ENCODE results near the gene LSM14A.

LSM14A gene

DNA sequence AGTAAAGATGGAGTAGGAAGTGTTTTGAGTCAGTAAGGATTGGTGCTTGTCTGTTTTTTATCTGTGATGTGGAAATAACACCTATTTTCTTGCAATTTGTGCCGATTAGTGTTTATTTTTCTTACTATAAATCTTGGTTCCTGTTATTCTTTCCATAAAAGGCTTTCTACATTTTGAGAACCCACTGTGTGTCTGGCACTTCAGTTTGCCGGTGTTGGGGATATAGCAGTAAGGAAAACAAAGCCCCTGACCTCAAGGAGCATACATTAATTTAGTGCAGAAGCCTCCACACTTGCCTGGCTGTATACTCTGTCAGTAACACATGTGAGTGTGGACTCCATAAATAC lies 46.5 kb downstream of the LSM14A start:
- no peak for DNase-seq (ENCODE audit: low read depth)
- peaks cover 11% of the 10 kb centered on the region for H3K4me1 ChIP-seq (ENCODE audit: control insufficient read depth, insufficient read depth, low read length)
- H3K9ac ChIP-seq (ENCODE audit: low read length), result no peak overlapping the region
- no peaks in the 10 kb centered on the region for H3K9me3 ChIP-seq (ENCODE audit: control insufficient read depth, low read length)
- no peak overlapping the region for H3K4me3 ChIP-seq (ENCODE audit: low read length)
- peaks cover 64% of the 10 kb centered on the region for H3K36me3 ChIP-seq (ENCODE audit: control insufficient read depth, insufficient read depth, low read length, severe bottlenecking)
- no peaks in the 10 kb centered on the region for H3K27me3 ChIP-seq (replicated peaks; ENCODE audit: control insufficient read depth, insufficient read depth, low read length)

- H3K36me3 ChIP-seq (ENCODE audit: control insufficient read depth, insufficient read depth, low read length, severe bottlenecking), result peaks cover 67% of the 10 kb centered on the region
- no peak overlapping the region for H3K9ac ChIP-seq (ENCODE audit: low read length)
- H3K4me3 ChIP-seq (ENCODE audit: low read length), result no peak overlapping the region
- H3K4me1 ChIP-seq (ENCODE audit: control insufficient read depth, insufficient read depth, low read length), result peaks cover 24% of the 10 kb centered on the region
- no peaks in the 10 kb centered on the region for H3K27me3 ChIP-seq (replicated peaks; ENCODE audit: control insufficient read depth, insufficient read depth, low read length)
- DNase-seq (ENCODE audit: low read depth), result peak; percentile 89
- H3K9me3 ChIP-seq (ENCODE audit: control insufficient read depth, low read length), result no peaks in the 10 kb centered on the region
Measured at GRCh38 chr19:34220472-34221063, 48.3 kb downstream of the LSM14A start.

- Histone ChIP-seq H3K9me3 (ENCODE audit: control insufficient read depth, low read length) (no peaks in the 10 kb centered on the region), H3K9ac (ENCODE audit: low read length) (no peak overlapping the region), H3K4me1 (ENCODE audit: control insufficient read depth, insufficient read depth, low read length) (peaks cover 33% of the 10 kb centered on the region), H3K36me3 (ENCODE audit: control insufficient read depth, insufficient read depth, low read length, severe bottlenecking) (peaks cover 80% of the 10 kb centered on the region), H3K4me3 (ENCODE audit: low read length) (no peak overlapping the region), H3K27me3 (replicated peaks; ENCODE audit: control insufficient read depth, insufficient read depth, low read length) (no peaks in the 10 kb centered on the region)
- no peak for DNase-seq (ENCODE audit: low read depth)
Measured at GRCh38 chr19:34222386-34222785, 50.1 kb downstream of the LSM14A start.

- Histone ChIP-seq H3K4me1 (ENCODE audit: control insufficient read depth, insufficient read depth, low read length) (peaks cover 43% of the 10 kb centered on the region), H3K9me3 (ENCODE audit: control insufficient read depth, low read length) (no peaks in the 10 kb centered on the region), H3K27me3 (replicated peaks; ENCODE audit: control insufficient read depth, insufficient read depth, low read length) (no peaks in the 10 kb centered on the region), H3K36me3 (ENCODE audit: control insufficient read depth, insufficient read depth, low read length, severe bottlenecking) (peaks cover 88% of the 10 kb centered on the region), H3K9ac (ENCODE audit: low read length) (no peak overlapping the region), H3K4me3 (ENCODE audit: low read length) (peak overlapping the region; percentile 7)
- DNase-seq (ENCODE audit: low read depth), result peak; percentile 40
Measured at GRCh38 chr19:34224996-34225658, 52.8 kb downstream of the LSM14A start.

DNA sequence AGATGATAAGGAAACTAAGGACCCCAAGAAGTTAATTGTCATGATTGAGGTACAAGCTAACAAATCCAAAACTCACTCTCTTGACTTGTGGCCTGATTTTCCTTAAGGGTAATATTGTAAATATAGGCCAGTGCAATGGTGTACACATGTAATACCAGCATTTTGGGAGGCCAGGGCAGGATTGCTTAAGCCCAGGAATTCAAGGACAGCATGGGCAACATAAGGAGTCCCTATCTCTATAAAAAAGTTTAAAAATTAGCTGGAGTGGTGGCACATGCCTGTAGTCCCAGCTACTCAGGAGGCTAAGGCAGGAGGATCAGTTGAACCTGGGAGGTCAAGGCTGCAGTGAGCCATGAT lies 53.3 kb downstream of the LSM14A start:
- Histone ChIP-seq H3K4me1 (ENCODE audit: control insufficient read depth, insufficient read depth, low read length) (peaks cover 43% of the 10 kb centered on the region), H3K9ac (ENCODE audit: low read length) (no peak overlapping the region), H3K9me3 (ENCODE audit: control insufficient read depth, low read length) (no peaks in the 10 kb centered on the region), H3K36me3 (ENCODE audit: control insufficient read depth, insufficient read depth, low read length, severe bottlenecking) (peaks cover 88% of the 10 kb centered on the region), H3K4me3 (ENCODE audit: low read length) (peak overlapping the region; percentile 7), H3K27me3 (replicated peaks; ENCODE audit: control insufficient read depth, insufficient read depth, low read length) (no peaks in the 10 kb centered on the region)
- no peak for DNase-seq (ENCODE audit: low read depth)

DNA sequence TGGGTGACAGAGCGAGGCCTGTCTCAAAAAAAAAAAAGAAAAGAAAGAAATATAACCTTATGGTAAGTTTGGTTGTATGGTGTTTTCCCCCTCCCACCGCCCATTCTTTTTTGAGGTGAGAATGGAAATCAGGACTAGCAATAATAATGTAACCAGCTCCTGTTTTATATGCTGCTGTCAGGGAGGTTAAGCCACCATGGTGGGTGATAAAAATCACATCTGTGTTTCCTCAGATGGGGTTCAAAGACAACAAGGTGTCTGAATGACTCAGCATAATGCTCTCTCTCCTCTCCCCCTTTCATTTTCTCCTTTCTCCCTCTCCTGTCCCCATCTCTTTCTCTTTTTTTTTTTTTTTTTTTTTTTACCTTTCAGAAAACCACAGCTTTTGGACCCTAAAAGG lies 53.7 kb downstream of the LSM14A start:
- Histone ChIP-seq H3K36me3 (ENCODE audit: control insufficient read depth, insufficient read depth, low read length, severe bottlenecking) (peaks cover 89% of the 10 kb centered on the region), H3K4me1 (ENCODE audit: control insufficient read depth, insufficient read depth, low read length) (peaks cover 43% of the 10 kb centered on the region), H3K9ac (ENCODE audit: low read length) (no peak overlapping the region), H3K4me3 (ENCODE audit: low read length) (peak overlapping the region; percentile 7), H3K27me3 (replicated peaks; ENCODE audit: control insufficient read depth, insufficient read depth, low read length) (no peaks in the 10 kb centered on the region), H3K9me3 (ENCODE audit: control insufficient read depth, low read length) (no peaks in the 10 kb centered on the region)
- DNase-seq (ENCODE audit: low read depth), result no peak

DNA sequence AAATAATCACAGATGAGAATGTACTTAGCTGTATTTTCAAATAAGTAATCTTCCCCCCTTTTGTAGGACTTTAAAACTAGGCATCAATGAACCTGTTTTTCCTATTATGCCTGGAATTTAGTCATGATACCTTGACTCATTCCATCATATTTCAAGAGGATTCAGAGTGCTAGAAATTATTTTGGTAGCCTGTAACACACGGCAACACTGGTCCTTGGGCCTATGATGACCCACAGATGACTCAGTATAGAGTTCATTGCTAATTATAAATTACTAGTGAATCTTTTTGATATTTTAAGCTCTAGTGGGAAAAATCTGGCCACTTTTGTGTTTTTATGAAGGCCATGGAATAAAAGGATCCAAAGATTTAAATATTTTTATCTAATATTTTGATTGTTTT lies 56.0 kb downstream of the LSM14A start:
- DNase-seq (ENCODE audit: low read depth), result no peak
- Histone ChIP-seq H3K27me3 (replicated peaks; ENCODE audit: control insufficient read depth, insufficient read depth, low read length) (no peaks in the 10 kb centered on the region), H3K4me1 (ENCODE audit: control insufficient read depth, insufficient read depth, low read length) (peaks cover 50% of the 10 kb centered on the region), H3K4me3 (ENCODE audit: low read length) (no peak overlapping the region), H3K9me3 (ENCODE audit: control insufficient read depth, low read length) (no peaks in the 10 kb centered on the region), H3K36me3 (ENCODE audit: control insufficient read depth, insufficient read depth, low read length, severe bottlenecking) (peaks cover 66% of the 10 kb centered on the region), H3K9ac (ENCODE audit: low read length) (no peak overlapping the region)

DNA sequence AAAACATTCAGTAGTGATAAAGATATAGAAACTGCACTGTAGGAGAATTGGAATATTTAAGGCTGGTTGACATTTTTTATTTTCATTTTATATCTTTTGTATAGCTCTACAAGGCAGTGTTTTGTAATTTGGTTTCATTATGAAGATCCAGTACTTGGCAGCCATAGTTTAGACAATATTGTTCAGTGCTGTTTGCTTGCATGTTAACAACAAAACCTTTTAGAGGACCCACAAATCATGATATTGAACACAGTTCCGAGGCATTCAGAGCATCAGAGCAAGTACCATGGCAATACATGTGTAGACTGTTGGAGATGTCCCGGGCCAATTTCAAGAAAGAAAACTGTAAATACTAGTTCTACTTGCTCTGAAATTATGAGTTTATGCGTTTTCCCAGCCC lies 56.5 kb downstream of the LSM14A start:
- Histone ChIP-seq H3K9me3 (ENCODE audit: control insufficient read depth, low read length) (no peaks in the 10 kb centered on the region), H3K9ac (ENCODE audit: low read length) (peak overlapping the region; percentile 20), H3K4me1 (ENCODE audit: control insufficient read depth, insufficient read depth, low read length) (peaks cover 55% of the 10 kb centered on the region), H3K27me3 (replicated peaks; ENCODE audit: control insufficient read depth, insufficient read depth, low read length) (no peaks in the 10 kb centered on the region), H3K36me3 (ENCODE audit: control insufficient read depth, insufficient read depth, low read length, severe bottlenecking) (peaks cover 62% of the 10 kb centered on the region), H3K4me3 (ENCODE audit: low read length) (no peak overlapping the region)
- DNase-seq (ENCODE audit: low read depth), result no peak

DNA sequence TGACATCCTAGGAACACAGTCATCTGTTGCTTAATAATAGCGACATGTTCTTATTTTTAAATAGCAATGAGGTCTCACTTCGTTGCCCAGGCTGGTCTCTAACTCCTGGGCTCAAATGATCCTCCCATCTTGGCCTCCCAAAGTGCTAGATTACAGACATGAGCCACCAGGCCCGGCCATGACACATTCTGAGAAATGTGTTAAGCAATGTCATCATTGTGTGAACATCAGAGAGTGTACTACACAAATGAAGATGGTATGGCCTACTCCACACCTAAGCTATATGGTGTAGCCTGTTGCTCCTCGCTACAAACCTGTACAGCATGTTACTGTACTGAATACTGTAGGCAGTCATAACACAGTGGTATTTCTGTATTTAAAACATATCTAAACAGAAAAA lies 57.4 kb downstream of the LSM14A start:
- H3K4me1 ChIP-seq (ENCODE audit: control insufficient read depth, insufficient read depth, low read length), result peaks cover 53% of the 10 kb centered on the region
- no peak overlapping the region for H3K9ac ChIP-seq (ENCODE audit: low read length)
- peaks cover 55% of the 10 kb centered on the region for H3K36me3 ChIP-seq (ENCODE audit: control insufficient read depth, insufficient read depth, low read length, severe bottlenecking)
- DNase-seq (ENCODE audit: low read depth), result no peak
- no peaks in the 10 kb centered on the region for H3K9me3 ChIP-seq (ENCODE audit: control insufficient read depth, low read length)
- H3K4me3 ChIP-seq (ENCODE audit: low read length), result no peak overlapping the region
- no peaks in the 10 kb centered on the region for H3K27me3 ChIP-seq (replicated peaks; ENCODE audit: control insufficient read depth, insufficient read depth, low read length)

GRCh38 chr19:34230820-34231219 lies 58.5 kb downstream of the LSM14A start:
- DNase-seq (ENCODE audit: low read depth), result no peak
- H3K4me1 ChIP-seq (ENCODE audit: control insufficient read depth, insufficient read depth, low read length), result peaks cover 42% of the 10 kb centered on the region
- peaks cover 44% of the 10 kb centered on the region for H3K36me3 ChIP-seq (ENCODE audit: control insufficient read depth, insufficient read depth, low read length, severe bottlenecking)
- no peaks in the 10 kb centered on the region for H3K27me3 ChIP-seq (replicated peaks; ENCODE audit: control insufficient read depth, insufficient read depth, low read length)
- H3K4me3 ChIP-seq (ENCODE audit: low read length), result no peak overlapping the region
- no peaks in the 10 kb centered on the region for H3K9me3 ChIP-seq (ENCODE audit: control insufficient read depth, low read length)
- H3K9ac ChIP-seq (ENCODE audit: low read length), result no peak overlapping the region

GRCh38 chr19:34231439-34231838 lies 59.1 kb downstream of the LSM14A start:
- peaks cover 39% of the 10 kb centered on the region for H3K4me1 ChIP-seq (ENCODE audit: control insufficient read depth, insufficient read depth, low read length)
- H3K9me3 ChIP-seq (ENCODE audit: control insufficient read depth, low read length), result no peaks in the 10 kb centered on the region
- no peak for DNase-seq (ENCODE audit: low read depth)
- no peaks in the 10 kb centered on the region for H3K27me3 ChIP-seq (replicated peaks; ENCODE audit: control insufficient read depth, insufficient read depth, low read length)
- peaks cover 38% of the 10 kb centered on the region for H3K36me3 ChIP-seq (ENCODE audit: control insufficient read depth, insufficient read depth, low read length, severe bottlenecking)
- H3K4me3 ChIP-seq (ENCODE audit: low read length), result no peak overlapping the region
- no peak overlapping the region for H3K9ac ChIP-seq (ENCODE audit: low read length)
